ENCODE measurements around the gene HACL1. TPM values are rescaled to one million over a fixed set of nuclear protein-coding genes. Genes with fewer than 3 reads are reported as not detected.

HACL1 gene
- total RNA-seq, 4 donors from 2014 or later, result 18.5 to 93.0 (median 25.7) TPM

DNA sequence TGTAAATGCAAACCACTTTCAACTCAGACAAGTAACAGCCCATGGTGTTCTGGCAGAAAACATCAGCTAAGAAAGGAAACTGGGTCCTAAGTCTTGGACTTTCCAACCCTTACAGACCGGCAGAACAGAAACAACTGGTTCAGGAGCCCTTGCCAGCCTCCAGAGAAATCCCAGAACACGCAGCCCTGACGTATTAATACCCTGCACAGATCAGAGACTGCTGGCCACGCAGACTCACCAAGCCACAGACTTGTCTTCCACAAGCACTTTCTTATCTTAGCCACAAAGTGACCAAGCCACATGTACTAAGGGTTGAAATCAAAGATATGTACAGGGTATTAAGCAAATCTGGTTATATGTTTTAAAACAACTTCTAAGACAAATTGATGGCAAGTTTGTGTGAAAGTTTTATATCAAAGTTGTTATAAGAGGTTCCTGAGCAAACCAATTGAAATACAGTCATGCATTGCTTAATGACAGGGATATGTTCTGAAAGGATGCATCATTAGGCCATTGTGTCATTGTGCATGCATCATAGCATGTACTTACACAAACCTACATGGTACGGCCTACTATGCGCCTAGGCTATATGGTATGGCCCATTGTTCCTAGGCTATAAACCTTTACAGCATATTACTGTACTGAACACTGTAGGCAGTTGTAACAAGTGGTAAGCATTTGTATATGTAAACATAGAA, 37.0 kb upstream of the HACL1 start:
- Histone ChIP-seq H3K4me3 (no peak overlapping the region), H3K36me3 (no peaks in the 10 kb centered on the region), H3K9me3 (no peaks in the 10 kb centered on the region), H3K27me3 (no peaks in the 10 kb centered on the region), H3K4me1 (peaks cover 0 to 11% of the 10 kb centered on the region in 2 donors), H3K27ac (peak overlapping the region; percentile 85 to 95)
- intact Hi-C loops (cut with DNase I; ENCODE audit: low total_unique reads), result no loop called here
- no peak for DNase-seq
- TF ChIP-seq POLR2A (IDR thresholded peaks at IDR 0.05), result no peak

DNA sequence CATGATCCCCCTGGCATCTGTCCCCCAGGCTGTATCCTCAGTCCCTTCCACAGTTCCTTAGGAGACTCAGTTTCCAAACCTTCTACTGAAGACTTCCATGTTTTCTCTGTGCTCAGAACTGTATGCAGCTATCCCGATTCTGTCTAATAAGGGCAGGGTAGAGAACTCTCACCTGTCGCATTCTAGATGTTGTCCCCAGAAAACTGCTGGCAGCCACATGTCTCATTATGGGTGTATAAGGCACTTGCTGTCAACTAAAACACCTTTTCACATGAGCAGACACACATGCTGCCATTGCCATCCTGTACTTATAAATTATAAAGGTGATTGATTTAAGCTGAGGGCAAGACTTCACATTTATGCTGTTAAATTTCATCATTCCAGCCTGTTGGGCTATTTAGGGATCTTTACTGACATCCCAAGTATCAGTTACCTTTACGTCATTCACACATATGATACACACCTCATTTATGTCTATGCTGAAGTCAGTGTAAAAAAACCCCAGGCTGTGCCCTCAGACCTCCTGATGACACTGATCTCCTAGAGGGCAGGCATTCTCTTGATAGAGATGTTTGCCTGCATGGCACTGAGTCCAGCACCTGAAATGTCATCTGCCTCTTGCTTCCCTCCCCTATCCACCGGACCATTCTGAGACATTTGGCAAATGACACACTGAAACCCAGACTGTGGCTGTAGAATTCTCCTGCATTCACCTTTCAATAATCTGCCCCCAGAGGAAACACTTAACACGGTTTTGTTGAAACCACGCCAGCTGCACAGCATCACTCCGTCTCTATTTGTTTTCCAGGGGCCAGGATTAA, 36.0 kb upstream of the HACL1 start:
- peak overlapping the region; percentile 85 to 95 for H3K27ac ChIP-seq

DNA sequence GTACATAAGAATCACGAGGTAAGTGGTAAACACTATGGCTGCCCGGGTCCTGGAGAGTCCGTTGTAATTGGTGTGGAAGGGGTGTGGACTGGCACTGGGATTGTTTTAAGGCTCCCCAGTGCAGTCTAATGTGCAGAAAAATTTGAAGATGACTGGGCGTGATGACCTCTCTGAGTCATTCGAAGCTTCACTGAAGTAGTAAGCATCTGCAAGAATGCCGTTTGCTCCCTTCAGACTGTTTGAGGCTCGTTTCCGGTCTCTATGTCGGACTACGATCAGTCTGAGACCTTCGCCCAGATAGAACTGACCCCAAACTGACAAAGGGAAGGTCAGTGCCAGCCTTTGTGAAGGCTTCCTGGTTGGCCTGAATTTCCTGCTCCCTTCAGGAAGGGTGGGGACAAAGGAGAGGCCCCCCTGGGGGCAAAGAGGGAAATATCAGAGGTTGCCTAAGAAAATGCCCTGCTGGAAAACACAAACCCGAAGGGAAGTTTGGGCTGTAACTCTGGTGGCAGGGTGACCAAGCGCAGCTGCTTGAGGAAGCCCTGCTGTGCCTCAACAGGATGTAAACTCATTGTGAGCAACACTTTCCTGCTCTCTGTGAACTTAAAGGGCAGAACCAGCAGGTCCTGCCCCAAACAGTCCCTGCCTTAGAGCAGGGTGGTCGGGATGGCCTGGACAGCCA, 34.8 kb upstream of the HACL1 start:
- DNase-seq, result peak; percentile 33 to 73
- intact Hi-C loops (cut with DNase I; ENCODE audit: low total_unique reads), result no loop called here
- TF ChIP-seq, protein P1, sequence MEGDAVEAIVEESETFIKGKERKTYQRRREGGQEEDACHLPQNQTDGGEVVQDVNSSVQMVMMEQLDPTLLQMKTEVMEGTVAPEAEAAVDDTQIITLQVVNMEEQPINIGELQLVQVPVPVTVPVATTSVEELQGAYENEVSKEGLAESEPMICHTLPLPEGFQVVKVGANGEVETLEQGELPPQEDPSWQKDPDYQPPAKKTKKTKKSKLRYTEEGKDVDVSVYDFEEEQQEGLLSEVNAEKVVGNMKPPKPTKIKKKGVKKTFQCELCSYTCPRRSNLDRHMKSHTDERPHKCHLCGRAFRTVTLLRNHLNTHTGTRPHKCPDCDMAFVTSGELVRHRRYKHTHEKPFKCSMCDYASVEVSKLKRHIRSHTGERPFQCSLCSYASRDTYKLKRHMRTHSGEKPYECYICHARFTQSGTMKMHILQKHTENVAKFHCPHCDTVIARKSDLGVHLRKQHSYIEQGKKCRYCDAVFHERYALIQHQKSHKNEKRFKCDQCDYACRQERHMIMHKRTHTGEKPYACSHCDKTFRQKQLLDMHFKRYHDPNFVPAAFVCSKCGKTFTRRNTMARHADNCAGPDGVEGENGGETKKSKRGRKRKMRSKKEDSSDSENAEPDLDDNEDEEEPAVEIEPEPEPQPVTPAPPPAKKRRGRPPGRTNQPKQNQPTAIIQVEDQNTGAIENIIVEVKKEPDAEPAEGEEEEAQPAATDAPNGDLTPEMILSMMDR (IDR thresholded peaks at IDR 0.05), result no peak
- no peak for TF ChIP-seq POLR2A (IDR thresholded peaks at IDR 0.05)
- Histone ChIP-seq H3K9me3 (no peaks in the 10 kb centered on the region), H3K27ac (peak overlapping the region; percentile 85 to 95), H3K36me3 (no peaks in the 10 kb centered on the region), H3K4me3 (no peak overlapping the region), H3K27me3 (no peaks in the 10 kb centered on the region), H3K4me1 (peaks cover 0 to 11% of the 10 kb centered on the region in 2 donors)

More for the DNA sequence above, 36.0 kb upstream of the HACL1 start:
- no peaks in the 10 kb centered on the region for H3K36me3 ChIP-seq
- no peak overlapping the region for H3K4me3 ChIP-seq
- no peak for TF ChIP-seq POLR2A (IDR thresholded peaks at IDR 0.05)
- TF ChIP-seq, protein P1 (IDR thresholded peaks at IDR 0.05), result no peak
- no peaks in the 10 kb centered on the region for H3K27me3 ChIP-seq
- intact Hi-C loops (cut with DNase I; ENCODE audit: low total_unique reads), result no loop called here
- H3K9me3 ChIP-seq, result no peaks in the 10 kb centered on the region
- peaks cover 0 to 11% of the 10 kb centered on the region in 2 donors for H3K4me1 ChIP-seq
- DNase-seq, result no peak

DNA sequence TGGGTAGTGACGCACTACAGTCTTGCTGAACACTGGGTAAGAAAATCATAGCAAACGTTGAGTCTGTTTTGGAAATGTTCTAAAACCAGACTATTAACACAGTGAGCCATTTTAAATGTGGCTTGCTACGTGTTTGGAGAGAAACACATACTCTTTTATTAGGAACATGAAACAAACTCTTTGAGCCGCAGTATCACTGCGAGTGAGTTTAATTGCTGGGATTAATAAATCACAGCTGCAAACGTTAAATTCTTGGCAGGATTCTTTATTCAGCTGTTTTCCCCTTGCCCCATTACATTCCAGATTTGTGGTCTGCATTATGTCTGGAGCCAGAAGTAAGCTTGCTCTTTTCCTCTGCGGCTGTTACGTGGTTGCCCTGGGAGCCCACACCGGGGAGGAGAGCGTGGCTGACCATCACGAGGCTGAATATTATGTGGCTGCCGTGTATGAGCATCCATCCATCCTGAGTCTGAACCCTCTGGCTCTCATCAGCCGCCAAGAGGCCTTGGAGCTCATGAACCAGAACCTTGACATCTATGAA, 33.8 kb upstream of the HACL1 start:
- Histone ChIP-seq H3K4me3 (no peak overlapping the region), H3K36me3 (no peaks in the 10 kb centered on the region), H3K27ac (peak overlapping the region; percentile 85 to 95), H3K4me1 (peaks cover 0 to 11% of the 10 kb centered on the region in 2 donors), H3K27me3 (no peaks in the 10 kb centered on the region), H3K9me3 (no peaks in the 10 kb centered on the region)
- intact Hi-C loops (cut with DNase I; ENCODE audit: low total_unique reads), result no loop called here
- peak in 1 of 2 donors; percentile 13 for TF ChIP-seq POLR2A (IDR thresholded peaks at IDR 0.05)
- TF ChIP-seq, protein P1 (IDR thresholded peaks at IDR 0.05), result no peak
- peak; percentile 74 to 83 for DNase-seq

DNA sequence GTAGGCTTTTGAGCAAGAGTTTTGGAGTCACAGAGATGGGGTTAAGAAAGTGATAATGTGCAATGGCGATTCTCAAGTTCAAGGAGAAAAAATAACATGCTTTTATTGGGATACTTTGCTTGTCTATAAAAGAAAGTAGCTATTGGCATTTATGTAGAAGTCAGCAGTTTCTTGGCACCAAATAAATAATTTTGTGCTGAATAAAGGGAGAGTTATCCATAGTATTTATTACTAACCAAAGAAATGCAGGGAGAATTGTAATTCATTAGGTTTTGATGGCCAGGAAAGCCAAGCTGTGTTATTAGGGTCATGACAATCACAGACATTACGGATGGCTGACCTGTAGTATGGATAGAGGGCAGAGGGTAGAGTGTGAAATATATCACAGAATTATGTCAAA, 33.3 kb upstream of the HACL1 start:
- Histone ChIP-seq H3K27ac (peak overlapping the region; percentile 85 to 95), H3K4me1 (peaks cover 0 to 11% of the 10 kb centered on the region in 2 donors), H3K4me3 (no peak overlapping the region), H3K9me3 (no peaks in the 10 kb centered on the region), H3K27me3 (no peaks in the 10 kb centered on the region), H3K36me3 (no peaks in the 10 kb centered on the region)
- DNase-seq, result no peak
- intact Hi-C loops (cut with DNase I; ENCODE audit: low total_unique reads), result no loop called here
- TF ChIP-seq POLR2A (IDR thresholded peaks at IDR 0.05), result no peak
- TF ChIP-seq, protein P1 (IDR thresholded peaks at IDR 0.05), result no peak

Measured in uterus (tissue), 4 donors.